GM19467 (cell line): ENCODE results near the gene TNK2.
A peak's percentile ranks its signal among the peaks of the same experiment; 100 is the strongest.
"Not testable (repeated sequence)": the region's sequence is repeated elsewhere in the genome, so short reads cannot be mapped to it uniquely, and the experiment has no call there.

Source experiments
- ATAC-seq: cut with Tn5 transposase; IDR thresholded peaks from one replicate; pipeline ENCODE4 v1.9.1; 2021; ENCODE audit warnings: mild to moderate bottlenecking, moderate library complexity; ENCODE audit not compliant: unreplicated experiment

The TNK2 gene

GRCh38 chr3:195918176-195918575, 9.8 kb upstream of the TNK2 start:
- ATAC-seq = no peak

GRCh38 chr3:195916991-195917390, 8.6 kb upstream of the TNK2 start:
- ATAC-seq = no peak

GRCh38 chr3:195916291-195916690, 7.9 kb upstream of the TNK2 start:
- ATAC-seq = no peak

DNA sequence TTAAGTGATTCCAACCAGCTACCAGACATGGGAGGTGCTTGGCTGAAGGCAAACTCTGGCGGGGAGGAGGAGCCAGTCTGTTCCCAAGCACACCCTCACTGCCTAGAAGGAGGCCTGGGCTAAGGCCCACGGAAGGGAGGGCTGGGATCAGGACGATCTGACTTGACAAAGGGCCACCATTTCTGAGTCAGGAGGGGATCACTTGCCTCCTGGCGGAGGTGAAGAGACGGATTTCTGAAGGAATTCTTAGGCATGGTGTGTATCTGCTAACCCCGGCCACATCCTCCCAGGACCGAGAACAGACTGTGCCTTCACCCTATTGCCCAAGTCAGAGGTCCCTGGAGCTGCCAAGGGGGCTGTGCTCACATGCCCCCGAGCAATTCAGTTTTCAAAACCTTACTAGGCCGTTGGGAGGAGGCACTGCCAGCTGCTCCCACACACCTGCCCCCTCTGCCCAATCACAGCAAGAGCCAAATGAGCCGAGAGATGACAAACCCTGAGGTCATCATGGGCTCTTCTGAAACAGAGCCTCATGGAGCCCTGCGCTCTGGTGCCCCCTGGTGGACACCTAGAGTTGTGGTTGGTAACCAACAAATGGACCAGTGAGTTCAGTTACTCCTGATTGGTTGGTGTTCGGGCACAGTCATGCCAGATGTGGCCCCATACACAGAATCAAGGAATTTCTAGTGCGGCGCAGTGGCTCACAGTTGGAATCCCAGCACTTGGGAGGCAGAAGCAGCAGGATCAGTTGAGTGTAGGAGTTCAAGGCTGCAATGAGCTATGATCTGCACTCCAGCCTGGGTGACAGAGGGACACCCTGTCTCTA, 6.5 kb upstream of the TNK2 start:
- ATAC-seq = peak; percentile 73

- ATAC-seq = not testable (repeated sequence)
Observed at GRCh38 chr3:195914146-195914545, 5.8 kb upstream of the TNK2 start.

GRCh38 chr3:195913382-195913781, 5.0 kb upstream of the TNK2 start:
- ATAC-seq = no peak

DNA sequence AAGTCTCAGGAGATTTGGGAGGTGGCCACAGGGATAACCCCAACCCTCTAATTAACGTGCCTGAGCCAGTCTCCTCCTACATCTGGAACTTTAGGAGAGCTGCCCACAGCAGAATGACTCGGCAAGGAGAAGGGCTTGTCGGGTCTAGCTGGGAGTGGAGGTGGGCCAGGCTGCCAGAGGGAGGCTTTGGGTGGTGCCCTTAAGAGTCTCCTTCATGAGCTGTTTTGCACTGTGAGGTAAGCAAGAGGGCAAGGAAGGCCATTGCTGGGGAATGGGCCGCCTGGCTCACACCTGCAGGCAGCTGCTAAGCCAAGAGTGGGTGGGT, 3.6 kb upstream of the TNK2 start:
- no peak for ATAC-seq

- ATAC-seq = no peak
Observed at GRCh38 chr3:195911041-195911945, 2.9 kb upstream of the TNK2 start.

GRCh38 chr3:195910499-195910845, 2.1 kb upstream of the TNK2 start:
- ATAC-seq = no peak

GRCh38 chr3:195909644-195910498, 1.5 kb upstream of the TNK2 start:
- ATAC-seq = peak; percentile 34

DNA sequence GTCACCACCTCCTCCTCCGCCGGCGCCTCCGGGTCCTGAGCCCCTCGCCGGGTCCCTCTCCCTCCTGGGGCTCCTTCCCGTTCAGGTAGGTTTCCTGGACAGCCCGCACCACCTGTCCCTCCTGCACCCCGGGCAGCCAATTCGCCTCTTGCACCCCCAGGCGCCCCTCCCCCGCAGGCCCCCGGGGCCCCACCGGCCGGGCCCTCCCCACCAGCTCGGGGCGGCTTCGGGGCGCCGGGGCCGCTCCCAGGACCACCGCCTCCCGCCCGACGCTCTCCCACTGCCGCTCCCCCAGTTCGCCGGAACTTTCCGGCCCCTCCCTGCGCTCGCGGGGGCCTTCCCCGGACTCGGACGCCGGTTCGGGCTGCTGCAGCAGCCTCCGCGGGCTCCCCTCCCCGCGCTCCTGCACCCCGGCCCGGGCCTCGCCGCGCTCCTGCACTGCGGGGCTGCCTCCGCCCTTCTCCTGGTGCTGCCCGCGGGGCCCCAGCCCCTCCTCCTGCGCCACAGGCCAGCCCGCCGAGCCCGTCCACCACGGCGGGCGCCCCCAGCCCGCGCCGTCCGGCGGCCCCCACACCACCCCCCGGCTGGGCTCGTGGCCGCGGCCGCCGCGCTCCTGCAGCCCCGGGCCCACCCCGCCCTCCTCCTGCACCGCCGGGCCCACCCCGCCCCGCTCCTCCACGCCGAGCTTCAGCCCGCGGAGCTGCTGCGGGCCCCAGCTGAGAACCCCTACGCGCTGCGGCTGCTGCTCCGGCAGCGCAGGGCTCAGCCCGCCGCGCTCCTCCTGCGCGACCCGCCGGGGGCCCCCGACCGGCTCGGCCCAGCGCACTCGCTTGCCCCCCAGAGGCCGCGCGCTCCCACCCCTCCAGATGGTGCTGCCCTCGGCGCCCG, 587 bp upstream of the TNK2 start:
- peak; percentile 26 for ATAC-seq

GRCh38 chr3:195907684-195907933, 742 bp downstream of the TNK2 start:
- no peak for ATAC-seq

- ATAC-seq = no peak
Observed at GRCh38 chr3:195906865-195907683, 1.3 kb downstream of the TNK2 start.

GRCh38 chr3:195905970-195906864, 2.1 kb downstream of the TNK2 start:
- no peak for ATAC-seq

- no peak for ATAC-seq
Observed at GRCh38 chr3:195904368-195904767, 4.0 kb downstream of the TNK2 start.

DNA sequence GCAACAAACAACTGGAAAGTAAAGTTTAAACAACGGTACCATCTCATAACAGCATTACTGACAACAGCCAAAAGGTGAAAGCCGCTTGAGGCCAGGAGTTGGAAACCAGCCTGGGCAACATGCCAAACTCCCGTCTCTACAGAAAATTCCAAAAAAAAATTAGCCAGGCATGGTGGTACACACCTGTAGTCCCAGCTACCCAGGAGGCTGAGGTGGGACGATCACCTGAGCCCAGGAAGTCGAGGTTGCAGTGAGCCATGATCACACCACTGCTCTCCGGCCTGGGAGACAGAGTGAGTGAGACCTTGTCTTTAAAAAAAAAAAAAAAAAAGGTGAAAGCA, 4.4 kb downstream of the TNK2 start:
- no peak for ATAC-seq

DNA sequence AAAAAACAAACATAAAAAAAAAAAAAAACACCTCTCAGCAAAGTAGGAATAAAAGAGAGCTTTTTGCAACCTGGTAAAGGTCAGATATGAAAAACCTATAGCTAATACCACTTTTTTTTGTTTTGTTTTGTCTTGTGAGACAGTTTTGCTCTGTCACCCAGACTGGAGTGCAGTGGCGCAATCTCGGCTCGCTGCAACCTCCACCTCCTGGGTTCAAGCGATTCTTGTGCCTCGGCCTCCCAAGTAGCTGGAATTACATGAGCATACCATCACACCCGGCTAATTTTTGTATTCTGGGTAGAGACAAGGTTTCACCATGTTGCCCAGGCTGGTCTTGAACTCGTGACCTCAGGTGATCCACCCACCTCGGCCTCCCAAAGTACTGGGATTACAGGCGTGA, 5.7 kb downstream of the TNK2 start:
- ATAC-seq = not testable (repeated sequence)

GRCh38 chr3:195901836-195902585, 6.3 kb downstream of the TNK2 start:
- ATAC-seq = not testable (repeated sequence)
